Activated CD4-positive, alpha-beta T cell treated with anti-CD3 and anti-CD28 coated beads, Interleukin-2, amount 10 ng/mL, durations not matched to agents 24 days and 14 days (primary cell): ENCODE data around the gene IFITM2. TPM values are rescaled to one million over a fixed set of nuclear protein-coding genes. Genes with fewer than 3 reads are reported as not detected.
A peak's percentile ranks its signal among the peaks of the same experiment; 100 is the strongest.

Experiments used
- DNase-seq: peaks from one replicate; pipeline ENCODE4 v3.0.0; 2022
- H3K27ac Mint-ChIP-seq: one replicate; pipeline ENCODE4 v1.8.0; 2022; ENCODE audit warnings: mild to moderate bottlenecking, mixed read lengths
- H3K27me3 Mint-ChIP-seq: one replicate; pipeline ENCODE4 v1.8.0; 2022; ENCODE audit warnings: mixed read lengths
- H3K36me3 Mint-ChIP-seq: one replicate; pipeline ENCODE4 v1.8.0; 2022; ENCODE audit warnings: low read depth, mild to moderate bottlenecking, mixed read lengths
- H3K4me1 Mint-ChIP-seq: one replicate; pipeline ENCODE4 v1.8.0; 2021; ENCODE audit warnings: mixed read lengths
- H3K4me3 Mint-ChIP-seq: one replicate; pipeline ENCODE4 v1.8.0; 2022; ENCODE audit warnings: mild to moderate bottlenecking, moderate library complexity, mixed read lengths
- H3K9me3 Mint-ChIP-seq: one replicate; pipeline ENCODE4 v1.8.0; 2021; ENCODE audit warnings: mixed read lengths
- intact Hi-C: fragments of 100-400 bp; cut with micrococcal nuclease; formaldehyde crosslinking; loops from one replicate; pipeline ENCODE4 v1.15.1; 2023
- total RNA-seq: library from RNA; stranded (reverse); gene quantifications from 2 replicates; pipeline ENCODE4 v1.2.3, GENCODE V29; 2022

IFITM2 gene
- total RNA-seq, 1 donor from 2014 or later = 659 TPM

- intact Hi-C loops = no loop called here
- H3K4me1 Mint-ChIP-seq = peaks cover 31% of the 10 kb centered on the region
- H3K36me3 Mint-ChIP-seq = peaks cover 36% of the 10 kb centered on the region
- H3K9me3 Mint-ChIP-seq = peaks cover 7% of the 10 kb centered on the region
- H3K27ac Mint-ChIP-seq = peak within 1 kb of the TSS; percentile 84
- H3K27me3 Mint-ChIP-seq = peaks cover 44% of the 10 kb centered on the region
- no peak for DNase-seq
- peak within 1 kb of the TSS; percentile 87 for H3K4me3 Mint-ChIP-seq
These were observed 29.3 kb upstream of the IFITM2 start, which contains the start of gene NLRP6 for GRCh38 chr11:278001-278951. NLRP6 (plus strand) TSS chr11:278407; CDS start chr11:278570, 163 bp downstream.

- Mint-ChIP-seq H3K9me3 (peaks cover 7% of the 10 kb centered on the region), H3K4me1 (peaks cover 37% of the 10 kb centered on the region), H3K36me3 (peaks cover 36% of the 10 kb centered on the region), H3K4me3 (peak overlapping the region; percentile 87), H3K27ac (peak overlapping the region; percentile 84), H3K27me3 (peaks cover 42% of the 10 kb centered on the region)
- DNase-seq = peak; percentile 79
- intact Hi-C loops = no loop called here
These were observed 28.3 kb upstream of the IFITM2 start for GRCh38 chr11:279040-279965.

- Mint-ChIP-seq H3K27ac (peak overlapping the region; percentile 84), H3K4me3 (peak overlapping the region; percentile 87), H3K27me3 (peaks cover 40% of the 10 kb centered on the region), H3K9me3 (peaks cover 7% of the 10 kb centered on the region), H3K36me3 (peaks cover 39% of the 10 kb centered on the region), H3K4me1 (peaks cover 39% of the 10 kb centered on the region)
- peak; percentile 87 for DNase-seq
- intact Hi-C loops = no loop called here
These were observed 27.5 kb upstream of the IFITM2 start for GRCh38 chr11:279966-280705.

- H3K4me1 Mint-ChIP-seq = peaks cover 42% of the 10 kb centered on the region
- H3K27me3 Mint-ChIP-seq = peaks cover 39% of the 10 kb centered on the region
- H3K4me3 Mint-ChIP-seq = peak overlapping the region; percentile 87
- peak overlapping the region; percentile 78 for H3K27ac Mint-ChIP-seq
- intact Hi-C loops = no loop called here
- DNase-seq = peak; percentile 85
- H3K36me3 Mint-ChIP-seq = peaks cover 41% of the 10 kb centered on the region
- H3K9me3 Mint-ChIP-seq = peaks cover 7% of the 10 kb centered on the region
These were observed 26.7 kb upstream of the IFITM2 start for GRCh38 chr11:280706-281485.

- intact Hi-C loops = no loop called here
- H3K9me3 Mint-ChIP-seq = peaks cover 4% of the 10 kb centered on the region
- H3K36me3 Mint-ChIP-seq = peaks cover 37% of the 10 kb centered on the region
- H3K27ac Mint-ChIP-seq = peak overlapping the region; percentile 84
- DNase-seq = no peak
- peaks cover 32% of the 10 kb centered on the region for H3K27me3 Mint-ChIP-seq
- peaks cover 41% of the 10 kb centered on the region for H3K4me1 Mint-ChIP-seq
- peak overlapping the region; percentile 87 for H3K4me3 Mint-ChIP-seq
These were observed 26.0 kb upstream of the IFITM2 start for GRCh38 chr11:281486-282161.

- Mint-ChIP-seq H3K27me3 (peaks cover 34% of the 10 kb centered on the region), H3K4me1 (peaks cover 43% of the 10 kb centered on the region), H3K9me3 (no peaks in the 10 kb centered on the region), H3K4me3 (peak overlapping the region; percentile 87), H3K27ac (peak overlapping the region; percentile 84), H3K36me3 (peaks cover 34% of the 10 kb centered on the region)
- DNase-seq = no peak
- intact Hi-C loops = no loop called here
These were observed 25.4 kb upstream of the IFITM2 start for GRCh38 chr11:282171-282570.

- Mint-ChIP-seq H3K4me1 (peaks cover 43% of the 10 kb centered on the region), H3K4me3 (peak overlapping the region; percentile 87), H3K27ac (peak overlapping the region; percentile 84), H3K9me3 (no peaks in the 10 kb centered on the region), H3K36me3 (peaks cover 32% of the 10 kb centered on the region), H3K27me3 (peaks cover 31% of the 10 kb centered on the region)
- DNase-seq = no peak
- intact Hi-C loops = no loop called here
These were observed 24.8 kb upstream of the IFITM2 start for GRCh38 chr11:282630-283360.

GRCh38 chr11:283405-284104, 24.1 kb upstream of the IFITM2 start:
- Mint-ChIP-seq H3K4me1 (peaks cover 43% of the 10 kb centered on the region), H3K27ac (peak overlapping the region; percentile 36), H3K27me3 (peaks cover 31% of the 10 kb centered on the region), H3K36me3 (peaks cover 31% of the 10 kb centered on the region), H3K4me3 (peak overlapping the region; percentile 68), H3K9me3 (no peaks in the 10 kb centered on the region)
- intact Hi-C loops = no loop called here
- no peak for DNase-seq

- no peak overlapping the region for H3K4me3 Mint-ChIP-seq
- peaks cover 29% of the 10 kb centered on the region for H3K36me3 Mint-ChIP-seq
- H3K27ac Mint-ChIP-seq = no peak overlapping the region
- H3K4me1 Mint-ChIP-seq = peaks cover 40% of the 10 kb centered on the region
- no peak for DNase-seq
- intact Hi-C loops = no loop called here
- no peaks in the 10 kb centered on the region for H3K9me3 Mint-ChIP-seq
- peaks cover 28% of the 10 kb centered on the region for H3K27me3 Mint-ChIP-seq
These were observed 23.3 kb upstream of the IFITM2 start for GRCh38 chr11:284105-285020.

GRCh38 chr11:285021-285893, 22.4 kb upstream of the IFITM2 start:
- H3K9me3 Mint-ChIP-seq = no peaks in the 10 kb centered on the region
- H3K27me3 Mint-ChIP-seq = peaks cover 27% of the 10 kb centered on the region
- intact Hi-C loops = no loop called here
- H3K4me3 Mint-ChIP-seq = peak overlapping the region; percentile 17
- H3K27ac Mint-ChIP-seq = no peak overlapping the region
- peaks cover 44% of the 10 kb centered on the region for H3K4me1 Mint-ChIP-seq
- H3K36me3 Mint-ChIP-seq = peaks cover 32% of the 10 kb centered on the region
- DNase-seq = no peak
